ENCODE results near the gene RBM28. TPM values are rescaled to one million over a fixed set of nuclear protein-coding genes. Genes with fewer than 3 reads are reported as not detected.

RBM28 gene
- total and polyA plus RNA-seq, 7 experiments from 2014 or later = 9.0 to 51.0 (median 32.6) TPM

DNA sequence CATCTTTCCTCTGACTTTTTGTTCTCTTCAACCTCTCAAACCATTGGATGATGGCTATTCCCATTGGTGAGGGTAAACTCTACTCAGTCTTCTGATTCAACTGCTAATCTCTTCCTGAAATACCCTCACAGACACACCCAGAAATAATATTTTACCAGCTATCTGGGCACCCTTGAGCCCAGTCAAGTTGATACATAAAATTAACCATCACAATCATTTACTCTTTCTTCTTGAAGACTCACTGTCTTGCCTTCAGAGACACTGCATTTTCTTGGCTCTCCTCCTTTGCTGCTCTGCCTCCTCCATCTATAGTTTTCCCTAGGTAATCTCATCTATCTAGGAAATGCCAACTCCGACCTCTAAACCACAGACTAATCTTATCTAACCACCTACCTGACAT lies 30.3 kb upstream of the RBM28 start:
- Mint-ChIP-seq H3K4me1 (no peaks in the 10 kb centered on the region), H3K4me3 (no peak overlapping the region), H3K27me3 (peaks cover 0 to 34% (median 4%) of the 10 kb centered on the region in 5 donors), H3K9me3 (peaks cover 0 to 3% (median 0%) of the 10 kb centered on the region in 11 donors), H3K36me3 (no peaks in the 10 kb centered on the region), H3K27ac (no peak overlapping the region)
- H3K4me1 ChIP-seq (ENCODE audit: control insufficient read depth in 2 of 2, insufficient read depth in 2 of 2, low read length in 2 of 2) = no peaks in the 10 kb centered on the region
- no peaks in the 10 kb centered on the region for H3K9me3 ChIP-seq (ENCODE audit: control insufficient read depth in 2 of 3, low read length in 3 of 3)
- no peak overlapping the region for H3K27ac ChIP-seq (ENCODE audit: low read depth, low read length)
- DNase-seq (no peak), ATAC-seq (no peak)
- no peaks in the 10 kb centered on the region for H3K36me3 ChIP-seq (ENCODE audit: control insufficient read depth in 2 of 3, insufficient read depth in 3 of 3, low read length in 3 of 3)
- POLR2A ChIA-PET = no interaction called here
- CTCF ChIA-PET = interaction anchor here (1.5 to 1.8 kb wide), 2 partner anchors 14 to 25 kb away, joined by 3 to 7 read pairs; no protein-coding TSS in a partner anchor
- H3K4me3 ChIP-seq (ENCODE audit: low read length) = no peak overlapping the region
- H3K27me3 ChIP-seq (ENCODE audit: control insufficient read depth in 2 of 2, insufficient read depth in 2 of 2, low read length in 2 of 2) = no peaks in the 10 kb centered on the region
- intact Hi-C loops (cut with micrococcal nuclease) = no loop called here

DNA sequence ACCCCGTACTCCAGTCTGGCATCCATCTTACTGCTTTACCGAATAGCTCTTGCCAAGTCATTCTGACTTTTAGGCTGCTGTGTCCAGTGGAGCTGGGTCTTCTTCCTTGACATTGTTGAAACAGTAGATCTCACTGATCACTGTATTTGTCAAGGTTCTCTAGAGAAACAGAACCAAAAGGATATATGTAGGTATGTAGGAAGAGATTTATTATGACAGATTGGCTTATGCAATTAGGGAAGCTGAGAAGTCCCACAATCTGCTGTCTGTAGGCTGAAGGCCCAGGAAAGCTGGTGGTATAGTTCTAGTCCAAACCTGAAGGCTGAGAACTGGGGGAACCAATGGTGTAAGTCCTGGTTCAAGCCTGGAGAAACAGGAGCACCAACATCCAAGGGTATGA lies 29.9 kb upstream of the RBM28 start:
- POLR2A ChIA-PET = interaction anchor here (0.5 kb wide), 1 partner anchor 335 kb away, joined by 4 read pairs; no protein-coding TSS in a partner anchor
- Histone ChIP-seq H3K4me1 (ENCODE audit: control insufficient read depth in 2 of 2, insufficient read depth in 2 of 2, low read length in 2 of 2) (no peaks in the 10 kb centered on the region), H3K4me3 (ENCODE audit: low read length) (no peak overlapping the region), H3K9me3 (ENCODE audit: control insufficient read depth in 2 of 3, low read length in 3 of 3) (no peaks in the 10 kb centered on the region), H3K27ac (ENCODE audit: low read depth, low read length) (no peak overlapping the region), H3K27me3 (ENCODE audit: control insufficient read depth in 2 of 2, insufficient read depth in 2 of 2, low read length in 2 of 2) (no peaks in the 10 kb centered on the region), H3K36me3 (ENCODE audit: control insufficient read depth in 2 of 3, insufficient read depth in 3 of 3, low read length in 3 of 3) (no peaks in the 10 kb centered on the region)
- H3K27me3 Mint-ChIP-seq = peaks cover 0 to 33% (median 4%) of the 10 kb centered on the region in 5 donors
- no peaks in the 10 kb centered on the region for H3K36me3 Mint-ChIP-seq
- no peak overlapping the region for H3K27ac Mint-ChIP-seq
- CTCF ChIA-PET = interaction anchor here (1.5 to 1.8 kb wide), 2 partner anchors 14 to 26 kb away, joined by 3 to 7 read pairs; no protein-coding TSS in a partner anchor
- ATAC-seq = no peak
- H3K4me3 Mint-ChIP-seq = no peak overlapping the region
- H3K9me3 Mint-ChIP-seq = peaks cover 0 to 3% (median 0%) of the 10 kb centered on the region in 11 donors
- no peak for DNase-seq
- no peaks in the 10 kb centered on the region for H3K4me1 Mint-ChIP-seq
- intact Hi-C loops (cut with micrococcal nuclease) = no loop called here

DNA sequence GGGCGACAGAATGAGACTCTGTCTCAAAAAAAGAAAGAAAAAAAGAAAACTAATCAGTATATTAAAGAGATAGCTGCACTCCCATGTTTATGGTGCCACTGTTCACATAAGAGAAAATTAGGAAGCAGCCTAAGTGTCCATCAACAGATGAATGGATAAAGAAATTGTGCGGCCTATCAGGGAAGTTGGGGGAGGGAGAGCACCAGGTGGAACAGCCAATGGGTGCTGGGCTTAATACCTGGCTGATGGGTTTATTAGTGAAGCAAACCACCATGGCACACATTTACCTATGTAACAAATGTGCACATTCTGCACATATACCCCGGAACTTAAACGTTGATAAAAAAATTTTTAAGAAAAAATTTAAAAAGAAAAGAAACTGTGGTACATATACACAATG lies 26.8 kb upstream of the RBM28 start:
- H3K36me3 ChIP-seq (ENCODE audit: control insufficient read depth in 2 of 3, insufficient read depth in 3 of 3, low read length in 3 of 3) = no peaks in the 10 kb centered on the region
- H3K27me3 Mint-ChIP-seq = peaks cover 9 to 44% (median 24%) of the 10 kb centered on the region in 5 donors

DNA sequence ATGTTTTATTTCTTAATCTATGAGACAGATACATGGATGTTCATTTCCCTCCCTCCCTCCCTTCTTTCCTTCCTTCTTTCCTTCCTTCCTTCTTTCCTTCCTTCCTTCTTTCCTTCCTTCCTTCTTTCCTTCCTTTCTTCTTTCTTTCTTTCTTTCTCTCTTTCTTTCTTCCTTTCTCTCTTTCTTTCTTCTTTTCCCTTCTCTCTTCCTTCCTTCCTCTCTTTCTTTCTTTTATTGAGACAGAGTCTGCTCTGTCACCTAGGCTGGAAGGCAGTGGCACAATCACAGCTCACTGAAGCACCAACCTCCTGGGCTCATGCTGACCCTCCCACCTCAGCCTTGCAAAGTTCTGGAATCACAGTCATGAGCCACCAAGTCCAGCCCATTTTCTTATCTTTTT lies 23.3 kb upstream of the RBM28 start:
- Mint-ChIP-seq H3K27me3 (peaks cover 36 to 70% (median 47%) of the 10 kb centered on the region in 5 donors), H3K4me3 (no peak overlapping the region)

More for the DNA sequence above, 26.8 kb upstream of the RBM28 start:
- Histone ChIP-seq H3K4me3 (ENCODE audit: low read length) (no peak overlapping the region), H3K9me3 (ENCODE audit: control insufficient read depth in 2 of 3, low read length in 3 of 3) (no peaks in the 10 kb centered on the region), H3K4me1 (ENCODE audit: control insufficient read depth in 2 of 2, insufficient read depth in 2 of 2, low read length in 2 of 2) (no peaks in the 10 kb centered on the region), H3K27ac (ENCODE audit: low read depth, low read length) (no peak overlapping the region), H3K27me3 (ENCODE audit: control insufficient read depth in 2 of 2, insufficient read depth in 2 of 2, low read length in 2 of 2) (no peaks in the 10 kb centered on the region)
- POLR2A ChIA-PET = no interaction called here
- ATAC-seq (no peak), DNase-seq (no peak)
- peaks cover 0 to 3% (median 0%) of the 10 kb centered on the region in 11 donors for H3K9me3 Mint-ChIP-seq
- H3K27ac Mint-ChIP-seq = no peak overlapping the region
- H3K36me3 Mint-ChIP-seq = no peaks in the 10 kb centered on the region
- H3K4me3 Mint-ChIP-seq = no peak overlapping the region
- intact Hi-C loops (cut with micrococcal nuclease) = no loop called here
- H3K4me1 Mint-ChIP-seq = no peaks in the 10 kb centered on the region
- CTCF ChIA-PET = no interaction called here

DNA sequence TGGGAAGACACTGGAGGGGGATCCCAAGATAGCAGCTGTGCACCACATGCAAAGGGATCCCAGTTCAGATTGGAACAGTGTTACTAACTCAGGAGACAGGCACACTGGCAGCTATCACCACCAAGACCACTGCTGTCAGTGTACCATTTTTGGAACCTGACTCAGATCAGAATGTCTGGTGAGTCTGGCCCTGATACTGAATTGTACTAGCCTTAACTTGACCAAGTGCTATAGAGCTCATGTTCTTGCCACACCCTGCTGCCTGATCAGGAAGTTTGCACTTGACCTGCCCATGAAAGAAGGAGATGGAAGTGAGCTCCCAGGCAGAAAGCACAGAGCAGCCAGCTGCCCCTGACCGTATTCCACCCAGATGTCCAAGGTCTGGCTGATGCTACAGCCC lies 22.6 kb upstream of the RBM28 start:
- H3K27ac ChIP-seq (ENCODE audit: low read depth, low read length) = no peak overlapping the region
- POLR2A ChIA-PET = interaction anchor here (0.6 kb wide), 1 partner anchor 20 kb away, joined by 3 read pairs; no protein-coding TSS in a partner anchor
- H3K27ac Mint-ChIP-seq = no peak overlapping the region

More for the DNA sequence above, 23.3 kb upstream of the RBM28 start:
- CTCF ChIA-PET = no interaction called here
- Histone ChIP-seq H3K4me3 (ENCODE audit: low read length) (no peak overlapping the region), H3K27ac (ENCODE audit: low read depth, low read length) (no peak overlapping the region), H3K27me3 (ENCODE audit: control insufficient read depth in 2 of 2, insufficient read depth in 2 of 2, low read length in 2 of 2) (no peaks in the 10 kb centered on the region), H3K4me1 (ENCODE audit: control insufficient read depth in 2 of 2, insufficient read depth in 2 of 2, low read length in 2 of 2) (peaks cover 0 to 4% of the 10 kb centered on the region in 2 donors), H3K36me3 (ENCODE audit: control insufficient read depth in 2 of 3, insufficient read depth in 3 of 3, low read length in 3 of 3) (no peaks in the 10 kb centered on the region), H3K9me3 (ENCODE audit: control insufficient read depth in 2 of 3, low read length in 3 of 3) (no peaks in the 10 kb centered on the region)
- Mint-ChIP-seq H3K36me3 (no peaks in the 10 kb centered on the region), H3K27ac (no peak overlapping the region), H3K4me1 (peaks cover 4 to 12% (median 10%) of the 10 kb centered on the region in 7 donors), H3K9me3 (no peaks in the 10 kb centered on the region)
- intact Hi-C loops (cut with micrococcal nuclease) = no loop called here
- ATAC-seq (no peak), DNase-seq (no peak)
- POLR2A ChIA-PET = no interaction called here

DNA sequence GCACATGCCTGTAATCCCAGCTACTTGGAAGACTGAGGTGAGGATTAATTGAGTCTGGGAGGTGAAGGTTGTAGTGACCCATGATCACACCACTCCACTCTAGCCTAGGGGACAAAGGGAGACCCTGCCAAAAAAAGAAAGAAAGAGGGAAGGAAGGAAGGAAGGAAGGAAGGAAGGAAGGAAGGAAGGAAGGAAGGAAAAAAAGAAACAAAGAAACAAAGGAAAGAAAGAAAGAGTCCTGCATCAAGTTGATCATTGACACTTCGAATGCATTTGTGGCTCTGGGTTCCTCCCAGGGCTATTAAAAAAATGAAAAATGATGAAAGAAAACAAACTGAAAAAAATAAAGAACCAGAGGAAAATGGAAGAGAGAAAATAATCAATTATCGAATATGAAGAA lies 21.7 kb upstream of the RBM28 start:
- peaks cover 36 to 74% (median 45%) of the 10 kb centered on the region in 5 donors for H3K27me3 Mint-ChIP-seq
- ATAC-seq (no peak), DNase-seq (no peak)
- H3K27ac Mint-ChIP-seq = no peak overlapping the region
- H3K4me1 Mint-ChIP-seq = peaks cover 11 to 21% (median 15%) of the 10 kb centered on the region in 7 donors
- POLR2A ChIA-PET = no interaction called here
- no peak overlapping the region for H3K4me3 ChIP-seq (ENCODE audit: low read length)
- H3K36me3 ChIP-seq (ENCODE audit: control insufficient read depth in 2 of 3, insufficient read depth in 3 of 3, low read length in 3 of 3) = no peaks in the 10 kb centered on the region
- peaks cover 0 to 5% of the 10 kb centered on the region in 2 donors for H3K4me1 ChIP-seq (ENCODE audit: control insufficient read depth in 2 of 2, insufficient read depth in 2 of 2, low read length in 2 of 2)
- H3K27me3 ChIP-seq (ENCODE audit: control insufficient read depth in 2 of 2, insufficient read depth in 2 of 2, low read length in 2 of 2) = no peaks in the 10 kb centered on the region
- no peak overlapping the region for H3K4me3 Mint-ChIP-seq
- H3K9me3 ChIP-seq (ENCODE audit: control insufficient read depth in 2 of 3, low read length in 3 of 3) = no peaks in the 10 kb centered on the region
- H3K27ac ChIP-seq (ENCODE audit: low read depth, low read length) = no peak overlapping the region
- no peaks in the 10 kb centered on the region for H3K36me3 Mint-ChIP-seq
- intact Hi-C loops (cut with micrococcal nuclease) = no loop called here
- no peaks in the 10 kb centered on the region for H3K9me3 Mint-ChIP-seq
- CTCF ChIA-PET = no interaction called here

More for the DNA sequence above, 22.6 kb upstream of the RBM28 start:
- no peak for DNase-seq
- CTCF ChIA-PET = no interaction called here
- Mint-ChIP-seq H3K9me3 (no peaks in the 10 kb centered on the region), H3K4me3 (no peak overlapping the region), H3K36me3 (no peaks in the 10 kb centered on the region), H3K4me1 (peaks cover 7 to 15% (median 13%) of the 10 kb centered on the region in 7 donors), H3K27me3 (peaks cover 33 to 72% (median 49%) of the 10 kb centered on the region in 5 donors)
- intact Hi-C loops (cut with micrococcal nuclease) = no loop called here
- peaks cover 0 to 5% of the 10 kb centered on the region in 2 donors for H3K4me1 ChIP-seq (ENCODE audit: control insufficient read depth in 2 of 2, insufficient read depth in 2 of 2, low read length in 2 of 2)
- no peak overlapping the region for H3K4me3 ChIP-seq (ENCODE audit: low read length)
- no peaks in the 10 kb centered on the region for H3K9me3 ChIP-seq (ENCODE audit: control insufficient read depth in 2 of 3, low read length in 3 of 3)
- H3K36me3 ChIP-seq (ENCODE audit: control insufficient read depth in 2 of 3, insufficient read depth in 3 of 3, low read length in 3 of 3) = no peaks in the 10 kb centered on the region
- no peak for ATAC-seq
- no peaks in the 10 kb centered on the region for H3K27me3 ChIP-seq (ENCODE audit: control insufficient read depth in 2 of 2, insufficient read depth in 2 of 2, low read length in 2 of 2)

DNA sequence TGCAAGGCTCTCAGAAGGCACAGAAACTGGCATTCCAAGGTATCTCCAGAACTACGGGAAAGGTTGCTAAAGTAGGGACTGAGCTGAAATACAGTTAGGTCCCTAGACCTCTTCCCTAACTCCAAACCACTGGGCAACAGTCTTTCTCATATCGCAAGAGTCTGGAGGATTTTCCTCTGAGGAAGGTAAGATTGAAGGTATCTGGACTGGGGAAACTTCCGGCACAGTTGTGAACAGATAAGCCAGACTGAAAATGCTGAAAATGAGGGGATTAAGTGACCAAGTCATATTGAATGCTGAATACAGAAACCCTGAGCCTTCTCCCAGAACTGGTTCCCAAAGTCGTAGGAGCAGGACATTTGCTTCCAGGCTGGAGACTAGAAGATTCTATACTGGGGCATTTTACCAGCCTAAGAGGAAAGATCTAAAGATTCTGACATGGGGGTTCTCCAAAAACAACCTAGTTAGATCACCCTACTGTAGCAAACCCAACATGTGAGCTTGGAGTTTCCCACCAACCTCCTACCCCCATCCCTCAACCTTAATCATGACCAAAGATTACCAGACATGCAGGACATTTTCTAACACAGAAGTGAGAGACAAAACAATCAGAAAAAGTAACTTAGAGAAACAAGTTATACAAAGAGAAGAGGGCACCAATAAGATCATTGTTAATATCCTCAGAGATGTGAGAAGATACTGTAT lies 20.6 kb upstream of the RBM28 start:
- ChIA-PET POLR2A (no interaction called here), CTCF (interaction anchor here (1.6 kb wide), 1 partner anchor 20 kb away, joined by 4 read pairs; no protein-coding TSS in a partner anchor)
- intact Hi-C loops (cut with micrococcal nuclease) = no loop called here

More for the DNA sequence above, 20.6 kb upstream of the RBM28 start:
- Histone ChIP-seq H3K36me3 (ENCODE audit: control insufficient read depth in 2 of 3, insufficient read depth in 3 of 3, low read length in 3 of 3) (no peaks in the 10 kb centered on the region), H3K27ac (ENCODE audit: low read depth, low read length) (no peak overlapping the region), H3K9me3 (ENCODE audit: control insufficient read depth in 2 of 3, low read length in 3 of 3) (no peaks in the 10 kb centered on the region), H3K4me3 (ENCODE audit: low read length) (no peak overlapping the region), H3K4me1 (ENCODE audit: control insufficient read depth in 2 of 2, insufficient read depth in 2 of 2, low read length in 2 of 2) (peaks cover 0 to 5% of the 10 kb centered on the region in 2 donors), H3K27me3 (ENCODE audit: control insufficient read depth in 2 of 2, insufficient read depth in 2 of 2, low read length in 2 of 2) (no peaks in the 10 kb centered on the region)
- no peaks in the 10 kb centered on the region for H3K36me3 Mint-ChIP-seq
- H3K4me3 Mint-ChIP-seq = no peak overlapping the region
- ATAC-seq (no peak), DNase-seq (no peak)
- H3K4me1 Mint-ChIP-seq = peaks cover 11 to 21% (median 15%) of the 10 kb centered on the region in 7 donors
- no peak overlapping the region for H3K27ac Mint-ChIP-seq
- H3K27me3 Mint-ChIP-seq = peaks cover 36 to 81% (median 45%) of the 10 kb centered on the region in 5 donors
- H3K9me3 Mint-ChIP-seq = no peaks in the 10 kb centered on the region
